GM18870 (cell line): ENCODE results near the gene ZNF692.

Experiments used
- ATAC-seq: cut with Tn5 transposase; IDR thresholded peaks from one replicate; pipeline ENCODE4 v1.9.1; 2021; ENCODE audit warnings: moderate library complexity; ENCODE audit not compliant: unreplicated experiment

ZNF692 gene

GRCh38 chr1:248825909-248826760 is 32.8 kb downstream of the ZNF692 start, which contains the start of gene SH3BP5L:
Gene SH3BP5L (minus strand): TSS chr1:248825915. CDS start chr1:248824935, 980 bp downstream.
- ATAC-seq: peak; percentile 93

- ATAC-seq: no peak
Observed at GRCh38 chr1:248825573-248825908, 33.3 kb downstream of the ZNF692 start.

GRCh38 chr1:248825136-248825535 is 33.7 kb downstream of the ZNF692 start:
- ATAC-seq: no peak

- no peak for ATAC-seq
Observed at GRCh38 chr1:248824701-248825100, 34.2 kb downstream of the ZNF692 start.

- ATAC-seq: no peak
Observed at GRCh38 chr1:248824301-248824700, 34.6 kb downstream of the ZNF692 start.

GRCh38 chr1:248823517-248824001 is 35.3 kb downstream of the ZNF692 start:
- ATAC-seq: no peak

- ATAC-seq: no peak
Observed at GRCh38 chr1:248822148-248823032, 36.5 kb downstream of the ZNF692 start.

GRCh38 chr1:248821641-248822040 is 37.2 kb downstream of the ZNF692 start:
- ATAC-seq: no peak

GRCh38 chr1:248821101-248821500 is 37.8 kb downstream of the ZNF692 start:
- no peak for ATAC-seq

- ATAC-seq: no peak
Observed at GRCh38 chr1:248820041-248820585, 38.8 kb downstream of the ZNF692 start.

GRCh38 chr1:248818505-248819374 is 40.1 kb downstream of the ZNF692 start:
- ATAC-seq: no peak

GRCh38 chr1:248817065-248817464 is 41.8 kb downstream of the ZNF692 start:
- ATAC-seq: no peak

GRCh38 chr1:248816042-248816851 is 42.6 kb downstream of the ZNF692 start:
- no peak for ATAC-seq

GRCh38 chr1:248815407-248816034 is 43.4 kb downstream of the ZNF692 start:
- no peak for ATAC-seq

- no peak for ATAC-seq
Observed at GRCh38 chr1:248814351-248814750, 44.5 kb downstream of the ZNF692 start.

- ATAC-seq: no peak
Observed at GRCh38 chr1:248813546-248813945, 45.3 kb downstream of the ZNF692 start.

GRCh38 chr1:248812736-248813425 is 46.0 kb downstream of the ZNF692 start:
- ATAC-seq: no peak
